ENCODE results near the gene CPVL.

CPVL gene

DNA sequence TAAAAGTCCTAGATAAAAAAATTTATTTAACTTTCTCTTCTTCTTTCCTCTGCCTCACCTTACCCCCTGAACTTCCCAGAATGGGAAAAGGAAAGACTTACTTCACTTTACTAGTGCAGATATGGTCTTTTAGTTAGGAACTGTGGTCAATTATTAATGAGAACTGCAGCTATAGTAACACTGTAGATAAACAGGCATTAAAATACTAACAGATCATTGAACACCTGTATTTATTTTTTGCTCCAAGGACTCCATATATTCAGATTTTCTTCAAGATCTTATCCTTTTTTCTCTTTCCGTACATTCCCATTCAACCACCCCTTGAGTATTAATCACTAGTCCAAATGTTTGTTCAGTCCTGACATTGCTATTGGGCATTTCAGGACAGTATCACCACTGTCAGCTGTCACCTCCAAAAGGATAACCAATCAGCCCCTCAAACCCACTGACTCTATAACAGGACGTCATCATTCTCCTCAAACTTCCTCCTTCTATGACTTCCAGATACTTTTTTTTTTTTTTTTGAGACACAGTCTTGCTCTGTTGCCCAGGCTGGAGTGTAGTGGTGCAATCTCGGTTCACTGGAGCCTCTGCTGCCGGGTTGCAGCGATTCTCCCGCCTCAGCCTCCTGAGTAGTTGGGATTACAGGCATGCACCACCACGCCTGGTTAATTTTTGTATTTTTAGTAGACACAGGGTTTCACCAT lies 4.2 kb downstream of the CPVL start:
- TF ChIP-seq, protein P1, sequence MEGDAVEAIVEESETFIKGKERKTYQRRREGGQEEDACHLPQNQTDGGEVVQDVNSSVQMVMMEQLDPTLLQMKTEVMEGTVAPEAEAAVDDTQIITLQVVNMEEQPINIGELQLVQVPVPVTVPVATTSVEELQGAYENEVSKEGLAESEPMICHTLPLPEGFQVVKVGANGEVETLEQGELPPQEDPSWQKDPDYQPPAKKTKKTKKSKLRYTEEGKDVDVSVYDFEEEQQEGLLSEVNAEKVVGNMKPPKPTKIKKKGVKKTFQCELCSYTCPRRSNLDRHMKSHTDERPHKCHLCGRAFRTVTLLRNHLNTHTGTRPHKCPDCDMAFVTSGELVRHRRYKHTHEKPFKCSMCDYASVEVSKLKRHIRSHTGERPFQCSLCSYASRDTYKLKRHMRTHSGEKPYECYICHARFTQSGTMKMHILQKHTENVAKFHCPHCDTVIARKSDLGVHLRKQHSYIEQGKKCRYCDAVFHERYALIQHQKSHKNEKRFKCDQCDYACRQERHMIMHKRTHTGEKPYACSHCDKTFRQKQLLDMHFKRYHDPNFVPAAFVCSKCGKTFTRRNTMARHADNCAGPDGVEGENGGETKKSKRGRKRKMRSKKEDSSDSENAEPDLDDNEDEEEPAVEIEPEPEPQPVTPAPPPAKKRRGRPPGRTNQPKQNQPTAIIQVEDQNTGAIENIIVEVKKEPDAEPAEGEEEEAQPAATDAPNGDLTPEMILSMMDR (IDR thresholded peaks at IDR 0.05; ENCODE audit: poor library complexity, severe bottlenecking), result no peak
- Histone ChIP-seq H3K4me1 (ENCODE audit: insufficient read depth, poor library complexity, severe bottlenecking) (peaks cover 28% of the 10 kb centered on the region), H3K36me3 (ENCODE audit: low read depth) (no peaks in the 10 kb centered on the region), H3K9me3 (ENCODE audit: severe bottlenecking) (no peaks in the 10 kb centered on the region), H3K27me3 (ENCODE audit: insufficient read depth, poor library complexity, severe bottlenecking) (no peaks in the 10 kb centered on the region), H3K4me3 (ENCODE audit: severe bottlenecking) (no peak overlapping the region), H3K27ac (ENCODE audit: poor library complexity, severe bottlenecking) (no peak overlapping the region)
- ATAC-seq (ENCODE audit: low read depth) (no peak), DNase-seq (ENCODE audit: low spot score) (no peak)

DNA sequence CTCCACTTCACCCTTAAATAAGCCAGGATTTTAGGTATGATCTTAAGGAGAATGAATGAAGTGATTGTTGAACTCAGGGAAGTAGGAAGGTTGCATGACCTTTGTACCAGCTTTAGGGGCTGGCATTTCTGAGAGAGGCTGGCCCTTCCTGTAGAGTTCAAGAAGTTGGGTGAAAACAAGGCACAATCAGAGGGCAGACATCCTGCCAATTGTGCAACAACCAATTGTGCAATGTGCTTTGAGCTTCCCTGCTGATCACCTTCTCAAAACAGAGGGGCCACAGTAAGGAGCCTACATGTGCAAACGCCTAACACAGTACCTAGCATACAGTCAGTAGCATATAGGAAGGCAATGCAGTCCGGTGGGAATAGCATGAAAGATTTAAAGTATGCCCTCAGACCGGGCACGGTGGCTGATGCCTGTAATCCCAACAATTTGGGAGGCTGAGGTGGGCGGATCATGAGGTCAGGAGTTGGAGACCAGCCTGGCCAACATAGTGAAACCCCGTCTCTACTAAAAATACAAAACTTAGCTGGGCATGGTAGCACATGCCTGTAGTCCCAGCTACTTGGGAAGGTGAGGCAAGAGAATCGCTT lies 5.4 kb downstream of the CPVL start:
- H3K27me3 ChIP-seq (ENCODE audit: insufficient read depth, poor library complexity, severe bottlenecking), result no peaks in the 10 kb centered on the region
- no peaks in the 10 kb centered on the region for H3K36me3 ChIP-seq (ENCODE audit: low read depth)
- H3K4me3 ChIP-seq (ENCODE audit: severe bottlenecking), result no peak overlapping the region
- no peak for DNase-seq (ENCODE audit: low spot score)
- TF ChIP-seq, protein P1 (IDR thresholded peaks at IDR 0.05; ENCODE audit: poor library complexity, severe bottlenecking), result no peak
- ATAC-seq (ENCODE audit: low read depth), result peak; percentile 7; the same call in 1 of the 3 replicates
- H3K9me3 ChIP-seq (ENCODE audit: severe bottlenecking), result no peaks in the 10 kb centered on the region
- peaks cover 25% of the 10 kb centered on the region for H3K4me1 ChIP-seq (ENCODE audit: insufficient read depth, poor library complexity, severe bottlenecking)
- no peak overlapping the region for H3K27ac ChIP-seq (ENCODE audit: poor library complexity, severe bottlenecking)

DNA sequence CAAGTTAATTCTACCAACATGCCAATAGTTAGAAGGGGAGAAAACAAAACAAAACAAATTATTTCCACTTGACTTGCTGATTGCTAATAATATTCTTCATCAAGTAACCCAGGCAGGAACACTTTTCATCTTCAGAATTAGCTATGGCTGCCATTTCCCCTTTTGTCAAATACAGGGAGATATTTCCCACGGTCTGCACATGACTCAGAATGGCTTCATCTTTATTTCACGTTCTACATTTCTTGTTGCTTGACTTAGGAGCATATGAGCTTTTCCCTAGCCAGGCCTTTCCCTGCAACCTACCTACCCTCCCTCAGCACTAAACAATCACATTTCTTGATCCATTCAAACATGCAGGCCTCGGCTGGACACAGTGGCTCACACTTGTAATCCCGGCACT lies 6.5 kb downstream of the CPVL start:
- peaks cover 25% of the 10 kb centered on the region for H3K4me1 ChIP-seq (ENCODE audit: insufficient read depth, poor library complexity, severe bottlenecking)
- TF ChIP-seq, protein P1 (IDR thresholded peaks at IDR 0.05; ENCODE audit: poor library complexity, severe bottlenecking), result no peak
- DNase-seq (ENCODE audit: low spot score), result no peak
- H3K4me3 ChIP-seq (ENCODE audit: severe bottlenecking), result no peak overlapping the region
- peak overlapping the region; percentile 28 for H3K27ac ChIP-seq (ENCODE audit: poor library complexity, severe bottlenecking)
- no peaks in the 10 kb centered on the region for H3K36me3 ChIP-seq (ENCODE audit: low read depth)
- ATAC-seq (ENCODE audit: low read depth), result peak; percentile 65; the same call in 2 of the 3 replicates
- no peaks in the 10 kb centered on the region for H3K27me3 ChIP-seq (ENCODE audit: insufficient read depth, poor library complexity, severe bottlenecking)
- no peaks in the 10 kb centered on the region for H3K9me3 ChIP-seq (ENCODE audit: severe bottlenecking)

DNA sequence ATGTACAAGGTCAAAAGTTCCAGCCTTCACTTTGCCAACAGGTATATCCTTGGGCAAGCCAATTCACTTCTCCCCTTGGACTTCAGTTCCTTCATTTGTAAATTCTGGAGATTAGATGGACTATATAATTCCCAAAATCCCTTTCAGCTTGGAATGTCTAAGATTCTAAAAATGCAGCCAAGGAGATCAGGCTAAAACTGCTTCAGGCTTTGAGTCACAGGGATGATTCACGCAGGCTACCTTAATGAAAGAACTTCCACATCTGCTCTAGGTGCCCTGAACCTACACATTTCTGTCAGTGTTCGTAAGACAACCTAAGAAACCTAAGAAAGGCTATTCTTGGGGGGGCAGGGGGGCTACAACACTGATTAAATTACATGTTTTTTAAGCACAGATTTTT lies 7.1 kb downstream of the CPVL start:
- Histone ChIP-seq H3K27me3 (ENCODE audit: insufficient read depth, poor library complexity, severe bottlenecking) (no peaks in the 10 kb centered on the region), H3K4me3 (ENCODE audit: severe bottlenecking) (no peak overlapping the region), H3K4me1 (ENCODE audit: insufficient read depth, poor library complexity, severe bottlenecking) (peaks cover 25% of the 10 kb centered on the region), H3K9me3 (ENCODE audit: severe bottlenecking) (no peaks in the 10 kb centered on the region), H3K36me3 (ENCODE audit: low read depth) (no peaks in the 10 kb centered on the region), H3K27ac (ENCODE audit: poor library complexity, severe bottlenecking) (peak overlapping the region; percentile 28)
- peak; percentile 45 for DNase-seq (ENCODE audit: low spot score)
- TF ChIP-seq, protein P1 (IDR thresholded peaks at IDR 0.05; ENCODE audit: poor library complexity, severe bottlenecking), result no peak
- peak; percentile 97 for ATAC-seq (ENCODE audit: low read depth)

DNA sequence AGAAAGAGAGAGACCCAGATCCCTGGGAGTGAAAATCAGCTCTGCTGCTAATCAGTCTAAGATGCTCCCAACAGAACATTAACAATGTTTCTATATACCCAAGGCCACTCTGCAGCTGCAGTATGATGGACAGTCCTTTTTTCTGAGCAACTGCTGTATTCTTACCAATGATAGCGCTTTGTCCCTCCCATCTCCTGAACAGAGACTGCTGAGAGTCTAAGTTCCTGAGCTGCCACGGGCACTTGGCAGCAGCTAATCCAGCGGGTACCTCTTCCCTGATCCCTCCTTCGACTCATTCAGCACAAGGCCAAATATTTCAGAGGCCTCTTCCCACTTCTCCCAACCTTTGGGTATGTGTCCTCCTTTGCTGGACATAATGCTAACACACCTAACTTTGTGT lies 7.7 kb downstream of the CPVL start:
- no peak overlapping the region for H3K4me3 ChIP-seq (ENCODE audit: severe bottlenecking)
- peaks cover 25% of the 10 kb centered on the region for H3K4me1 ChIP-seq (ENCODE audit: insufficient read depth, poor library complexity, severe bottlenecking)
- H3K27me3 ChIP-seq (ENCODE audit: insufficient read depth, poor library complexity, severe bottlenecking), result no peaks in the 10 kb centered on the region
- ATAC-seq (ENCODE audit: low read depth) (no peak), DNase-seq (ENCODE audit: low spot score) (no peak)
- no peaks in the 10 kb centered on the region for H3K9me3 ChIP-seq (ENCODE audit: severe bottlenecking)
- no peaks in the 10 kb centered on the region for H3K36me3 ChIP-seq (ENCODE audit: low read depth)
- TF ChIP-seq, protein P1 (IDR thresholded peaks at IDR 0.05; ENCODE audit: poor library complexity, severe bottlenecking), result no peak
- H3K27ac ChIP-seq (ENCODE audit: poor library complexity, severe bottlenecking), result peak overlapping the region; percentile 28

Data from RWPE2 (cell line).